SHP77 (cell line): Measurements from ENCODE around the gene SAMD1.

ENCODE experiments used
- DNase-seq, 2 experiments: peaks; one replicate each; lab custom pipeline; 2025; lab: John Stamatoyannopoulos, UW

The SAMD1 gene

DNA sequence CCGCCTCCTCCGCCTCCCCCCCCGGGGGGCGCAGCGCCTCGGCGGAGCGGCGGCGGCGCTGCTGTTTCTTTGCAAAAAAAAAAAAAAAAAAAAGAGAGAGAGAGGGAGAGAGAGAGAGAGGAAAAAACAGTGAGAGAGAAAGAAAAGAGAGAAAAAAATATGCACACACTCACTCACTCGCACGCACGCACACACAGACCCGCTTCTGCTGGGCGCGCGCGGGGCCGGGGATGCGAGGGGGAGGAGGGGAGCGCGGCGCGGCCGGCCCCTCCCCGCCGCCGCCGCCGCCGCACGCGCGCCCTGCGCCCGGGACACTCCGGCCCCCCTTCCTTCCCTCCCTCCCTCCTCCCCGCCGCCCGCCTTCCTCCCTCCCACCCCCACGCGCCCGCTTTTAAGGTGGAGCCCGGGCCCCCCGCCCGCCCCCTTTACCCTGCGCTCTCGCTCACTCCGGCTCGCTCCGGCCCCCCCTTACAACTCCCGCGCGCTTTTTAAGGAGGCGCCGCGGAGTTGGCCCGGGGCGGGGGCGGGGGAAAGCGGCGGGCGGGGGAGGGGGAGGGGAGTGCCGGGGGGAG lies at the start of gene SAMD1:
TSS of gene SAMD1 (minus strand) at position 243 of the 572 bp plus-strand sequence.
- DNase-seq, result peak; percentile 67 to 81

DNA sequence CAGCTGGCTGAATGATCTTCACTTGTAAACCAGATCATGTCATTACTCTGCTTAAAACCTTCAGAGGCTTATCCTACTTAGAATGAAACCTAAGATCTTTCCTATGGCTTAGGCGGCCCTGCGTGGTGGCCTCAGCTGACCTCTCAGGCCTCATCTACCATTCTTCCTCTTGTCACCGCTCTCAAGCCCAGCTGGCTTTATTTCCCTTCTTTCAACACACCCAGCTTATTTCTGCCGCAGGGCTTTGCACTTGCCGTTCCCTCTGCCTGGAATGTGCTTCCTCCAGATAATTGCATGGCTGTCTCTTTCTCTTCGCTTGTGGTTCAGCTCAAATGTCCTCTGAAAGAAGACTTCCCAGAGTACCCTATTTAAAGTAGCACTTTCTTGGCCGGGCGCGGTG lies 49.4 kb upstream of the SAMD1 start:
- DNase-seq, result no peak

DNA sequence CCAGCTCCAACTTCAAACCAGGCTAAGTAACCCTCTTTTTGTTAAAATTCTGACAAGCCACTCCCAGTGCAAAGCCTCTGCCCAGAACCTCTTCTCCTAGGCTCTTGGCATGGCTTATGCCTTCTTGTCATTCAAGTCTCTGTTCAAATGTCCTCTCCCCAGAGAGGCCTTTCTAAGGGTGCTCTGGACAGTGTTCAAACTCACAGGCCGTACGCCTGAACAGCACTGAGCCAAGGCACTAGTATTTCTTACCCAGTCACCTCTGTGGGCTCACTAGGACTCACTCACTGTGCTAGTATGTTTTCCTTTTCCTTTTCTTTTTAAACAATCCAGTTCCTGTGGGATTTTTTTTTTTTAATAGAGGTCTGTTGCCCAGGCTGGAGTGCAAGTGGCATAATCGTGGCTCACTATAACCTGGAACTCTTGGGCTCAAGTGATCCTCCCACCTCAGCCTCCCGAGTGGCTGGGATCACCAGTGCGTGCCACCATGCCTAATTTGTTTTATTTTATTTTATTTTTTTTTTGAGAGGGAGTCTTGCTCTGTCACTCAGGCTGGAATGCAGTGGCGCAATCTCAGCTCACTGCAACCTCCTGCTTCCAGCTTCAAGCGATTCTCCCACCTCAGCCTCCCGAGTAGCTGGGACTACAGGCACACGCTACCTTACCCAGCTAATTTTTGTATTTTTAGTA lies 48.2 kb upstream of the SAMD1 start:
- DNase-seq, result no peak

DNA sequence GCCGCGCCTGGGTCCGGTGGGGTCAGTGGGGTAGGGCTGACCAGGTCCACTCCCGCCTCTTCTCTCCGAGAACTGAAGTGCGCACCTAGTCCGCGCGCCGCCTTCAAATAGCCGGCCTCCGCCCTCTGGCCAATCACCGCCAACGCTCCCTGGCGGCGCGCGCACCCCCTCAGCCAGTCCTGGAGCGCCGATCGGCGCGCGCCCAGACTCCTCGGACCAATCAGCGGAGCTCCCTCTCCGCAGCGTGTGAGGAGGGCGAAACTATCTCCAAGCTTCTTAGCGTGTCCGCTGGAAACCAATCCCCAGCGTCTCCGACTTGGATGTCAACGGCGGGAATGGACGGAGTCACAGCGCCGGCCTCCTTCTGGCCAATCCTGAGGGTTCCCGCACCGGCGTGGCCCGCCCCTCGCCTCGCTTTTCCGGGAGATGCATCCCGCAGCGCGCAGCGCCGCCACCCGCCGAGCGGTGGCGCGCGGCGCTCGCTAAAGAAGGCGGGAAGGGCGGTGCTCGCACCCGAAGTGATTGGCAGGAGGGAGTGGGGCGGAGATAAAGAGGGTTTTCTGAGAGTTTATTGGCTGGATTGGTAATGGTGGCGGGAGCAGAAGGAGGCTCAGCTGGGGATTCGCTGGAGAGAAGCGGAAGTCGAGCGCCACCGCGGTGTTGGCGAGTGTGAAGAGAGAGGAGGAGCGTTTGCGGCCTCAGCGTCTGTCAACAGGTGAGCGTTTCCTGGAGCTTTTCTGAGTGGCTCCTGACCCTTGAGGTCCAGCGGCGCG lies 46.1 kb upstream of the SAMD1 start, which contains the start of gene ASF1B:
TSS of gene ASF1B (minus strand) at position 81 of the 773 bp plus-strand sequence. CDS start 133 bp downstream, outside the sequence.
- peak; percentile 100 for DNase-seq

DNA sequence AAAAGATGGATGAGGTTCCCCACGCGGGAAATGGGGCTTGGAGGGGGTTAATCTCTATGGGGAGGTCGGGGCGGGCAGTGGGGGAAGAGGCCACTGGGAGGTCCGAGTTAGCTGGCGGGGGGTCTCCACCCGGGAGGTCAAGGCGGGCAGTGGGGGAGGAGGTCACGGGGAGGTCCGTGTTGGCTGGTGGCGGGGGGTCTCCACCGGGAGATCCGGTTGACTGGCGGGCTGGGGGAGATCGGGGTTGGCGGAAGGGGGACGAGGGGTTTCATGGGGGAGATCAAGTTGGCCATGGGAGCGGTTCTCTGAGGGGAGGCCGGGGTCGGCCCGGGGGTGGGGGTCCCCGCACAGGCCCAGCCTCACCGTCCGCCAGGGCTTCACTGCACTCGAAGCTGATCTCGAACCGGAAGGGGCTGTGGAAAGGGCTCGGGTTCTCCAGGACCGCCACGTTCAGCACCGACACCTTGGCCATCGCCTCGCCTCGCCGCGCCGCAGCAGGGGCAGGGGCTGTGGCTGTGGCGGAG lies 45.5 kb upstream of the SAMD1 start:
- no peak for DNase-seq

DNA sequence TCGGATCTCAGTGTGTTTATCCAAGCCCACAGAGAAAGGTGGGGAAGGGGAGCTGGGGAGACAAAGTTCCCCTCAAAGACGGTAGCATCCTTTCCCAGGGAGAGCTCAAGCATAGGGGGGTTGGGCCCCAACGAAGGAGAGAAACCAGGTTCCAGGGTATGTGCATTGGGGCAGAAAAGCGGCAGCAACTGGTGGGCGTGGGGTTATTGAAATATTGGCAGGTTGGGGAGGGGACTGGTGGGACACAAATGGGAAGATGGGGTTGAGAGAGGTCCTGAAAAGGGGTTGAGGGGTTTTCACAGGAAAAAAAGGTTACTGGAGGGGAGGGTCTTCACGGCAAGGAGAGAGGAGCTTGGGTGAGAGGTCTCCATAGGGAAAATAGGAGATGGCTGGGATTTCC lies 44.8 kb upstream of the SAMD1 start:
- no peak for DNase-seq

DNA sequence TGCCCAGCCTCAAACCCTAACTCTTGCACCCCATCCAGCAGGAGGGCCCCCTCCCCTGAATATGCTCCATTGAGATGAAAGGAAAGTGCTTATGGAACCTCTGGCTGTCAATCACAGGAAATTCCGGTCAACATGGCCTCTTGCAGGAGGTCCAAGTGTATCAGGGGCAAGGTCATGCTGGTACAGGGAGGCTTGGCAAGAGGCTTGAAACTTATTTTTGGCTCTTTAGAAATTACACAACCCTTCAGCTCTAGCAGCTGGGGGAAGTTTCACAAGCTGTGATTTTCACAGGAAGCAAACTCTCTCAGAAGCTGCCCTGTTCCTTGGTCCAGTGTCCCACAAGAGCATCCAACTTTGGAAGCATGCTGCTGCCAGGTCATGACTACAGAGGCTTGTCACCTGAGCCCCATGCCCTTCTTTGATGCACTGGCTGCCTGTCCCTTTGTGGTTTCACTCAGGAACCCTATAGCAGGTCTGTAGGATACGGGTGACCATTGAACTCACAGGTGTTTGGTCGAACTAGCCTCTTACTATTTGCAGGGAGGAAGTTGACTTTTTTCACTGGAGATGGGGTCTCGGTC lies 37.5 kb upstream of the SAMD1 start:
- no peak for DNase-seq

DNA sequence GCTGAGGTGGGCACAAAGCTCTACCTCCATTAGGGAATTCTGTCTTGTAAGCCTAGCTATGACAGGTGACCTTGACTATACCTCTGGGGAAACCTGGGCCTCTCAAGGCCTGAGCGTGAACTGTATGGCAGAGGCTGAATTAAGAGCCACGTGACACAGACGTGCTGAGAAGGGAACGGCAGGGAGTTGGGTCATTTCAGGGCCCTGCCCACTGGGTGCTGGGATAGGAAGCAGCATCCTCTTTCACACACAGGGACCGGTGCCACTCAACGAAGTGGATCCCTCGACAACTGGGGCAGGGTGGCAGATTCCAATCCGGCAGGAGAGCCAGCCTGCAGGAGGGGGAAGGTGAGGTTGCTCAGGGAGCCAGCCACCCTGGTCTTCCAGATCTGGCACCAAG lies 36.6 kb upstream of the SAMD1 start:
- no peak for DNase-seq

DNA sequence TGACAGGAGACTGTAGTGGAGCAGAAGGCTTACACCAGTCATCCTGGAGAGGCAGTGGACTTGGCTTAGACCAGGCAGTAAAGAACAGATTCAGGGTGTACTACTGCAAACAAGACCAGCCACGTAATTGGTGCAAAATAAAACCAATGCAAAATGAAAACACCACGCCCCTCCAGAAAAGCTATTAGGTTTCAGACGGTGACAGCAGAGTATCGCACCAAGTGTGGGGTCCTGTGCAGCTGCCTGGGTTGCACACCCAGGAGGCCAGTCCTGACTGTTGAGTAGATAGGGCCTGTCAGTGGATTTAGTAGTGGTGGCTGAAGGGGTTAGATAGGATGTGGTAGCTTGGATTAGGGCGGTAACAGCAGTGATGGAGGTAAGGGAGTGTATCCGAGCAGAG lies 32.4 kb upstream of the SAMD1 start:
- no peak for DNase-seq

DNA sequence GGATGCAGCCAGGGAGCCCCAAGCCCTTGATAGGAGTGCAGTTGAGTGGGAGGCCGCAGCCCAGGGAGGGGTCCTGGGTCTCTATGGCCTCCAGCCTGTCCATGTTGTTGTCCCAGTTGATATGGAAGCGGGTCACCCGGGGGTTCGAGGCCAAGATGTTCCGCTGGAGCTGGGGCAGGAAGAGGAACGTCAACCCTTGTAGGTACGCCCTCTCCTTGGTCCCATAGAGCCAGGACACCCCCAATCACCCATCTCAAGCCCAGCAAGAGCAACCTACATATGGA lies 29.9 kb upstream of the SAMD1 start:
- DNase-seq, result no peak

DNA sequence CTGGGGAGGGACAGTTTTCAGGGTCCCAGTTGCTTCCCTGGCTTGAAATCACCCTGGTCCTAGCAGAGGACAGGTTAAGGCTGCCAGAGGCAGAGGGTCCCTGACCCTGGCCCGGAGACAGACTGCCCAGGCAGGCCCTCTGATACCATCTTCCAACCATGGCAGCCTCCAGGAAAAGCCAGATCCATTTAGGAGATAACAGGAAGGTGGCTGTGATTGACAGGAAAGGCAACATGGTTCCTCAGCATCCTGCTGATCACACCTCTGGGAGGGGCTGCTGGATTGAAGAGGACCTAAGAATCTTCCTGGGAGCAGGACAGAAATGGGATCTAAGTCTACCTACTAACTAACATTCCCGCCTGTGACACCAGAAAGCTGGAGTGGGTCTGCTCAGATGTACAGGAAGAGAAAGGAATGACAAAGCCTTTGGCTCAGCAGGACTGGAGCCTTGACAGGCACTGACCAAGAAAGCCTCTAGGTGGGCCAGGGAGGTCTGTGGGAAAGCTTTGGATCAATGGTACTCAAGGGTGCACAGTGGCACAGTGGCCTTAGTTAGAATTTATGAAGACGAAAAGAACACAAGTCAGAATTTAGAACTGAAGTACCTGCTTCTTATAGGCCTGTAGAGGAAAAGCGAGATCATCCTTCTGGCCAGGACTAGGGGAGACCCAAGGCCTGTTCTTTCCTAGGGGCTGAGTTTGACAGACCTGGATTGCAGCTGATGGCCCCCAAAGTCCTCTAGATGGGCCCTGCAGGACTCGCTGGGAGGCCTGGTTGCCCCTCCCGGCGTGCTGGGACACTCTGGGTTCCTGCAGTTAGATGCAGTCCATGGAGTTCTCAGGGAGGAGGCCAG lies 29.3 kb upstream of the SAMD1 start:
- no peak for DNase-seq

DNA sequence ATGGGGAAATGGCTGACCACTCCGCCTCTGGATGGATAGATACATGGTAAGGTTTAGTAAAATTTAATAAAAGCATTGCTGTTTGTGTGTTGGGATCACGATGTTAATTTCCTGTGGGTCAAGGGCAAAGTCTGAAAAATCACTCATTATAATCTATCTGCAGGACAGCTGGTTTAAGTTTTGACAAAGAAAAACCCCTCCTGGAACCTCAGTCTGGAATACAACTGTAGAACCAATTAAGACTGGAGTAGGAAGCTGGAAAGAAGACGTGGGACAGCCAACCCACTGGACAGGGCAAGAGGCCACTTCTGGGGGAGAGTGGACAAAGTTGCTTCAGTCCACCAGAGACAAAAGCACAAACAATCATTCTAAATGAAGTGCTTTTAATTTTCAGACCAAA lies 28.6 kb upstream of the SAMD1 start:
- DNase-seq, result no peak

DNA sequence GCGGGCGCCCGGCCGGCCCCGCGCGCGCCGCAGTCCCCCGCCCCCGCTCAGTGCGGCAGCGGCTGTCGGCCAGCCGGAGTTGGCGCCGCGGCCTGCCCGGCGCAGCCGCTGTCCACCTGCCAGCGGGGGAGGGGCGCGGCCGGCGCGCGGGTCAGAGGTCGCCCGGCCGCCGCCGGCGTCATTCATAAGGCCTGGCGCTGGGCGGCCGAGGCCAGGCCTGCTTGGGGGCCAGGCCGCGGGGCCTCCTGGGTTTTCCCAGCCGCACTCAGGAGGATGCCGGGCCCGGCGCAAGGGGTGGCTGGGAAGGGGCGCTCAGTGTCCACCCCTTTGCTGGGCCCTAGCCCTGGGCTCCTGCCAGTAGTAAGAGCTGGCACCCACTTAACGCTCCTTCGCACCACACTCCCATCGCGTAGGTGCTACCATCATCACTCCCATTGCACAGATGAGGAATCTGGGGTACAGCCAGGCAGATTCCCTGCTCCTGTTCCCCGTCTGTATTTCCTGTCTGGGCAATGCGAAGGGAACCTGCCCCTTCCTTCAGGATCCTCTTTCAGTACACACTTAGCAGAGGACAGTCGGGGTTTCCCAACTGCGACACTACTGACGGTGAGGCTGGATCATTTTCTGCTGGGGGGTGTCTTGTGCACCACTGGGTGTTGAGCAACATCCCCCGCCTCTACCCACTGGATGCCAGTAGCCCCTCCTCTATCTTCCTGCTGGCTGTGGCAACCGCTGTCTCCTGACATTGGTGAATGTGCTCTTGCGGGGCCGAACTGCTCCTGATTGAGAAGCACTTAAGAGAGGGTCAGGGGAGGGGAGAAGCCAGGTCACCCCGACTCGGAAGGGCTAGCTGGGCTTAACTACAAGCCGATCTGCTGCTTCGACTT lies 27.9 kb upstream of the SAMD1 start:
- peak; percentile 50 to 56 for DNase-seq

DNA sequence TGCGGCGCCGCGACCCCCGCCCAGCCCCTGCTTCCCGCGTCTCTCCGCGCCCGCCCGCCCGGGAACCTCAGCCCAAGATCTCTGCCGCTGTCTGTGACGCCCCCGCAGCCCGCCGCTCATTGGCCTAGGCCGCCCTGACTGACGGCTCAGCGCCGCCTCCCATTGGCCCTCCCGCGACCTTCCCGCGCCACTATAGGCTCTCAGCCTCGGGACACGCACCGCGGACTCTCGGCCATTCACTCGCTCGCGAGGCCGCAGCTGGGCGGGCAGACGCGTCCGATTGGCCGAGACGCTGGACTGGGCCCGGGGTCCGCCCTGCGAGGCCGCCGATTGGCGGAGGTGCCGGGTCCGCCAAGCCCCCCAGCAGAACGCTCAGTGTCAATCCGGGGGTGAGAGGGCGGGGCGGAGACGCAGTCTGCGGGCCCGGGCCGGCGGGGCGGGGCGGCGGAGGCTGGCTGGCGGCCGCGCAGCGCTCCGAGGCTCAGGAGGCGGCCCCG lies 27.2 kb upstream of the SAMD1 start, which contains the start of gene PRKACA:
TSS of gene PRKACA (minus strand) at position 95 of the 497 bp plus-strand sequence. CDS start 215 bp downstream, outside the sequence.
- DNase-seq, result peak; percentile 95 to 98

DNA sequence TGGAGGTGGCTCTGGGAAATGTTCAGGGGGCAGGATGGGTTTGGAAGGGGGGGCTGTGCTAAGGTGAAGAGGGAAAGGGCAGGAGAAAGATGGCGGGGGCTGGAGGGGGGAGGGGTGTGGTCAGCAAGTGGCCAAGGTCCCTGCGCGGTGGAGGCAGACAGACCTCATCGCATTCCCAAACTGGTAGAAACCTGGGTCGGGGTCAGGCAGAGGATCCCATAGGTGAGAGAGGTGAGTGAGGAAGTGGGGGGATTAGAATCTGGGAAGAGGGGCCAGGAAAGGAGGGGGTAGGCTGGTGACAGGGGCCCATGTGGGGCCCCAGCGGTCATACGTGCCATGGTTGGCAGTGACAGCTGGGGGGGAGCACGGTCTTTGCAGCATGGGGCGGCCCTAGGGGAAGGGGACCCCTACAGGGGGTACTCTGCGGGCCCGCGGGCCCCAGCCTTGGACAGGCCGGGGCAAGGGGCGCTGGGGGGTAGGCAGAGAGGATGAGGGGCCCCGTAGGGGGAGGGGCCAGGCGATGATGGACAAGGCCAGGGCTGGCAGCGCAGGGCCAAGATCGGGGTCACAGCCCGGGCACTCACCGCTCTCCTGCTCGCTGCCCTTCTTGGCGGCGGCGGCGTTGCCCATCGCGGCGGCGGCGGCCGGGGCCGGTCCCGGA lies 26.5 kb upstream of the SAMD1 start:
- no peak for DNase-seq

DNA sequence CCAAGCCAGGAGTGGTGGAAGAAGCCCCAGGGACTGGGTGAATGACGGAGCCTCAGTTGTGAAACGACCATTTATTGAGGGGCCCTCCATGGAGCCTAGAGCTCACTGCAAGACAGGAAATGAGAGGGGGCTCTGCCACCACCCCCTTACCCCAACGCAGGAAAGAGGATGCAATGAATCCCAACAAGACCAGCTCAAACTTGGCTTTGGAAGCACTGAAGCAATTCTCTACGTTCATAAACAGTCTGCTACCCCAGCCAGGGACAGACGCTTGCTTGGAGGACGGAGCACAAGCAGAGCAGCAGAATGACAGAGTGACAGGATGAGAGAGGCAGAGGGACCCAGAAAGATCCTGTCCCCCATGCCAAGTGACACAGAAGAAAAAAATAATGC lies 26.0 kb upstream of the SAMD1 start:
- no peak for DNase-seq

DNA sequence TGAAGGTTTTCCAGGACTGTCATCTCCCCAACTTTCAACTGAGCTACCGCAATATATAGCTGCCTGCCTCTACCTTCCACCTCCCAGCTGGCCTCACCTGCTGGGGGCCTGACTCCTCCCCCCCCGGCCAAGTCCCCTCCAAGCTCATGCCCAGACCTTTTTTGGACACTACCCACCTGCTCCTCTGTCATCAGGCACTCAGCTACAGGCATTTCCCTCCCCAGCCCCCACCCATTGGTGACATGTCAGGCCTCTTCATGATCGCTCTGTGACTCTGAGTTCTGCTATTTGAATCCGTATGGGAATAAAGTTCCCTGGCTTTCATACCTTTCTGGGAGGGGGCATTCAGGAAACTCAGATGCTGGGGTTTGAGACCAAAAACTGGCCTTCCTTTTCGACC lies 25.2 kb upstream of the SAMD1 start:
- no peak for DNase-seq

DNA sequence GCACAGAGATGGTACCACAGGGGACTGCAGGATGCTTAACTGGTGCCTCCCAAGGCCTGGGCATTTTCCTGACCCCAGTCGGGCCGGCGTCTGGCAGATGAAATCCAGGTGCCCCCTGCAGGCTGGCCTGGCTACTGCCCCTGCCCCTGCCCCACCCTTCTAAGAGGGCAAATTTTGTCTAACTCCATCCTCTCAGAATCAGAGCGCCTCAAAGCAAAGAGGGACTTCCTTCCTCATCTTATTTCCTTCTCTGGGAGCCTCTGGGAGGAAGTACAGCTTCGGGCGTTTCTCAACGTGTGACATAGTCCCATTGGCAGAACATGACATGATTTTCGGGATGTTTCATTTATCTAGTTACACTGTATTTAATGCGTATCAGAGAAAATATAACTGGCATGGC lies 24.3 kb upstream of the SAMD1 start:
- DNase-seq, result no peak

DNA sequence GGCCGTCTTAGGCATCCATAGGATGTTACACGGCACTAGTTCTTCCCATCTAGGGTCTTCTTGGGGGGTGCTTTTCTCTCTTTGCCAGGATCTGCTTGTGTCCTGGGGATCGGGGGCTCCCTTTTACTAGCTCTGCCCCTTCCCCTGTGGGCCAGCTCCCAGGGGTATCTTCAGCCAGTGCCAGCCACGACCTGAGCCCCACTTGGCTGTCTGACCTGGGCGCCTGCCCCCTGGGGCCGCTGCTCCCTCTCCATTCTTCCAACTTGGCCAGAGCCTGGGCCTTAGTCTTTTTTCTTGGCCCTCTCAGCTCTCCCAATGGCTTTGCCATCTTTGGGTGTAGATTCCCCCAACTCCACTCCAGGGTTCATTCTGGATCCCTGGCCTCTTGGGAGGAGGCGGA lies 23.9 kb upstream of the SAMD1 start:
- no peak for DNase-seq
